ENCODE measurements around the gene TMEM95.
"Not testable (repeated sequence)": the region's sequence is repeated elsewhere in the genome, so short reads cannot be mapped to it uniquely, and the experiment has no call there.

Gene TMEM95

DNA sequence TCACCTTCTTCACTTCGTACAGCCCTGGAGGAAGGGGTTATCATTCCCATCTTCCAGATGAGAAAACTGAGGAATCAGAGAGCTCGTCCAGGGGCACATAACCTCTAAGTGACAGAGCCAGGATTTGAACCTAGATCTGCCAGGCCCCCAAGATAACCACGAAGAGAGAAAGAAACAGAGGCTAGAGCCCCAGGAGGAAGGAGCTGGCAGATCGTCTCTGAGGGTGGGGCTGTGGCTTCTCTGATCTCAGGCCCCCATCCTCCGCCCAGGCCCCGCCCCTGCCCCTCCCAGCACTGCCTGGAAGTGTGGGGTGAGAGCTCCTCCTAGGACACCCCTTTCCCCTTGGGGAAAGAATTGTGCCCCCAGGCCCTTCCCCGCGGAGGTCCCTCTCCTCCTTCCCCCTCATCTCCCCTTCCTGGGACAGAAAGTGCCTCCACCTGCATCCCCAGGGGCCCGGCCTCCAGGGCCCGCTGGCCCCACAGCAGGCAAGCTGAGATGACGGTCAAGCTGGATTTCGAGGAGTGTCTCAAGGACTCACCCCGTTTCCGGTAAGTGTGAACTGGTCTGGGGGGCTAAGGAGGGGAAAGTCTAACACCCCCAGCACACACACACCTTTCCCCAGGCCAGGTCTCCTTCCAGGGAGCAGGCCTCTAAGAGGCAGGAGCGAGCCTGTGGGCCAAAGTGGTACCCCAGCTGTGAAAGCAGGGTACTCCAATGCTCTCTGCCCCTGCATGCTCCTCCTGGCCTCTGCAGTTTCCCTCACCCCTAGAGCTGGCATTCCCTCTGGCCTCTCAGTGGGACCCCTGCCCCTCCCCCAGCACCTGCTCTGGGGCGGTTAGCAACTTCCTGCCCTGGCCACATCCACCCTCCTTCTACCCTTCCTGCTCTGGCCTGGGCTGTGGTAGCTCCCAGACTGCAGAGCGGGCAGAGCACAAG, 18.4 kb upstream of the TMEM95 start, which contains the start of gene ACAP1 (continued):
- TF ChIP-seq ZNF561 (tag by site-specific recombination; IDR thresholded peaks at IDR 0.05; ENCODE audit: borderline replicate concordance) (no peak), ZNF596 (tag by site-specific recombination; IDR thresholded peaks at IDR 0.05) (no peak), ZNF585B (tag by site-specific recombination; IDR thresholded peaks at IDR 0.05) (no peak), HOXA7 (CRISPR knock-in tag; IDR thresholded peaks at IDR 0.05; ENCODE audit: borderline replicate concordance) (no peak), ZBTB1 (tag by site-specific recombination; IDR thresholded peaks at IDR 0.05) (no peak)
- TF ChIP-seq, protein P1, sequence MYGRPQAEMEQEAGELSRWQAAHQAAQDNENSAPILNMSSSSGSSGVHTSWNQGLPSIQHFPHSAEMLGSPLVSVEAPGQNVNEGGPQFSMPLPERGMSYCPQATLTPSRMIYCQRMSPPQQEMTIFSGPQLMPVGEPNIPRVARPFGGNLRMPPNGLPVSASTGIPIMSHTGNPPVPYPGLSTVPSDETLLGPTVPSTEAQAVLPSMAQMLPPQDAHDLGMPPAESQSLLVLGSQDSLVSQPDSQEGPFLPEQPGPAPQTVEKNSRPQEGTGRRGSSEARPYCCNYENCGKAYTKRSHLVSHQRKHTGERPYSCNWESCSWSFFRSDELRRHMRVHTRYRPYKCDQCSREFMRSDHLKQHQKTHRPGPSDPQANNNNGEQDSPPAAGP (tag by site-specific recombination; IDR thresholded peaks at IDR 0.05): no peak

DNA sequence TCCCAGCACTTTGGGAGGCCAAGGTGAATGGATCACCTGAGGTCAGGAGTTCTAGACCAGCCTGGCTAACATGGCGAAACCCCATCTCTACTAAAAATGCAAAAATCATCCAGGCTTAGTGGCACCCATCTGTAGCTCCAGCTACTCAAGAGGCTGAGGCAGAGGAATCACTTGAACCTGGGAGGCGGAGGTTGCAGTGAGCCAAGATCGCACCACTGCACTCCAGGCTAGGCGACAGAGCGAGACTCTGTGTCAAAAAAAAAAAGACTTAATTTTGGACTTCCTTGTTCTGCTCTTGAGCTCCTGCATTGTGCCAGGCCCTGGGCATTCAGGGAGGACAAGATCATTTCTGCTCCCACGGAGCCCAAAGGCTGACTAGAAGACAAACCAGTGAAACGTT, 17.4 kb upstream of the TMEM95 start:
- not testable (repeated sequence) for H3K4me1 ChIP-seq (ENCODE audit: control insufficient read depth, insufficient read depth, low read length); H3K9me3 ChIP-seq (ENCODE audit: control insufficient read depth, insufficient read depth, low read depth, low read length); H3K4me3 ChIP-seq (ENCODE audit: low read depth, low read length); H3K27ac ChIP-seq (ENCODE audit: extremely low read depth, low read depth, low read length); H3K36me3 ChIP-seq (ENCODE audit: control insufficient read depth in 2 of 2, insufficient read depth in 1 of 2, low read length in 2 of 2)
- ChIA-PET CTCF (interaction anchor here (0.7 to 1.8 kb wide), 4 partner anchors 8 to 653 kb away, joined by 4 to 10 read pairs (median 6); no protein-coding TSS in a partner anchor), POLR2A (interaction anchor here (0.8 kb wide), 1 partner anchor 18 kb away, joined by 3 read pairs; no protein-coding TSS in a partner anchor)

DNA sequence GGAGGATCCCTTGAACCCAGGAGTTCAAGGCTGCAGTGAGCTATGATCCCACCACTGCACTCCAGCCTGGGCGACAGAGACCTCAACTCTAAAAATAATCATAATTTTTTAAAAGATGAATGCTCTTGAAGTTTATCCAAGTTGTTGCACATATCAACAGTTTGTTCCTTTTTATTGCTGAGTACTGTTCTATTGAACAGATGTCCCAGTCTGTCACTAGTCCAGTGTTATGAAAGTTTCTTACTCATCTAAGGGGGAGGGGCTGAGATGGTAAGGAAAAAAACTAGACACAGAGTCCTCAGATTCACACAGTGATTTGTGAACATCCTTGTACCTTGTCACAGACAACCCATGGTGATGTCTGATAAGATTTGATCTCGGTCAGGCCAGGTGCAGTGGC, 14.8 kb upstream of the TMEM95 start:
- CTCF ChIA-PET: interaction anchor here (0.7 kb wide), 1 partner anchor 437 kb away, joined by 3 read pairs; no protein-coding TSS in a partner anchor
- H3K27ac ChIP-seq (ENCODE audit: extremely low read depth, low read depth, low read length): no peak overlapping the region
- no peak overlapping the region for H3K4me3 ChIP-seq (ENCODE audit: low read depth, low read length)

DNA sequence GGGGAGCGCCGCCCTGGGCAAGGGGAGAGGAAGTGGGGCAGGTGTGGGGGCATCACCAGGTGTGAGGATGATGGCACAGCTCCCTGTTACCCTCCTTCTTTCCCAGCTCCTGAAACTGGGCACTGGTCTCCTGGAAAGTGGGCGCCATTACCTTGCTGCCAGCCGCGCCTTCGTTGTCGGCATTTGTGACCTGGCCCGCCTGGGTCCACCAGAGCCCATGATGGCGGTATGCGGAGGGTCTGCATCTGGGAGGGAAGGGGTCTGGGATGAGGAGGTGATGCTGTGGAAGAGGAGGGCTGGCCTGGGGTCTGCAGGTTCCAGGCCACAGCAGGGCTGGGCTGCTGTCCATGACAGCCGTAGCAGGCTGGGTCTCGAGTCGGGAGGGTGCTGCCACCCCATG, 13.1 kb upstream of the TMEM95 start:
- no peaks in the 10 kb centered on the region for H3K9me3 ChIP-seq (ENCODE audit: control insufficient read depth, insufficient read depth, low read depth, low read length)
- no peak overlapping the region for H3K4me3 ChIP-seq (ENCODE audit: low read depth, low read length)
- H3K36me3 ChIP-seq (ENCODE audit: control insufficient read depth in 2 of 2, insufficient read depth in 1 of 2, low read length in 2 of 2): no peaks in the 10 kb centered on the region
- no peak overlapping the region for H3K27ac ChIP-seq (ENCODE audit: extremely low read depth, low read depth, low read length)
- ChIA-PET CTCF (interaction anchor here (0.7 to 5.8 kb wide), 4 partner anchors 12 to 296 kb away, joined by 3 to 29 read pairs (median 6); partner anchors contain the start of genes NEURL4 and SLC2A4), POLR2A (interaction anchor here (5.6 kb wide), 1 partner anchor 12 kb away, joined by 35 read pairs; the partner anchor contains the start of gene NEURL4)
- TF ChIP-seq ZNF571 (tag by site-specific recombination; IDR thresholded peaks at IDR 0.05): no peak
- TF ChIP-seq, protein P2, sequence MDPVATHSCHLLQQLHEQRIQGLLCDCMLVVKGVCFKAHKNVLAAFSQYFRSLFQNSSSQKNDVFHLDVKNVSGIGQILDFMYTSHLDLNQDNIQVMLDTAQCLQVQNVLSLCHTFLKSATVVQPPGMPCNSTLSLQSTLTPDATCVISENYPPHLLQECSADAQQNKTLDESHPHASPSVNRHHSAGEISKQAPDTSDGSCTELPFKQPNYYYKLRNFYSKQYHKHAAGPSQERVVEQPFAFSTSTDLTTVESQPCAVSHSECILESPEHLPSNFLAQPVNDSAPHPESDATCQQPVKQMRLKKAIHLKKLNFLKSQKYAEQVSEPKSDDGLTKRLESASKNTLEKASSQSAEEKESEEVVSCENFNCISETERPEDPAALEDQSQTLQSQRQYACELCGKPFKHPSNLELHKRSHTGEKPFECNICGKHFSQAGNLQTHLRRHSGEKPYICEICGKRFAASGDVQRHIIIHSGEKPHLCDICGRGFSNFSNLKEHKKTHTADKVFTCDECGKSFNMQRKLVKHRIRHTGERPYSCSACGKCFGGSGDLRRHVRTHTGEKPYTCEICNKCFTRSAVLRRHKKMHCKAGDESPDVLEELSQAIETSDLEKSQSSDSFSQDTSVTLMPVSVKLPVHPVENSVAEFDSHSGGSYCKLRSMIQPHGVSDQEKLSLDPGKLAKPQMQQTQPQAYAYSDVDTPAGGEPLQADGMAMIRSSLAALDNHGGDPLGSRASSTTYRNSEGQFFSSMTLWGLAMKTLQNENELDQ (tag by site-specific recombination; IDR thresholded peaks at IDR 0.05; ENCODE audit: low read depth): no peak
- no peaks in the 10 kb centered on the region for H3K4me1 ChIP-seq (ENCODE audit: control insufficient read depth, insufficient read depth, low read length)

More for the DNA sequence above, 14.8 kb upstream of the TMEM95 start:
- POLR2A ChIA-PET: interaction anchor here (0.6 kb wide), 1 partner anchor 11 kb away, joined by 4 read pairs; no protein-coding TSS in a partner anchor
- no peaks in the 10 kb centered on the region for H3K9me3 ChIP-seq (ENCODE audit: control insufficient read depth, insufficient read depth, low read depth, low read length)
- no peaks in the 10 kb centered on the region for H3K36me3 ChIP-seq (ENCODE audit: control insufficient read depth in 2 of 2, insufficient read depth in 1 of 2, low read length in 2 of 2)
- H3K4me1 ChIP-seq (ENCODE audit: control insufficient read depth, insufficient read depth, low read length): no peaks in the 10 kb centered on the region
- no peak for TF ChIP-seq ZNF423 (tag by site-specific recombination; IDR thresholded peaks at IDR 0.05)
- TF ChIP-seq SCRT2 (tag by site-specific recombination; IDR thresholded peaks at IDR 0.05): peak; percentile 80

DNA sequence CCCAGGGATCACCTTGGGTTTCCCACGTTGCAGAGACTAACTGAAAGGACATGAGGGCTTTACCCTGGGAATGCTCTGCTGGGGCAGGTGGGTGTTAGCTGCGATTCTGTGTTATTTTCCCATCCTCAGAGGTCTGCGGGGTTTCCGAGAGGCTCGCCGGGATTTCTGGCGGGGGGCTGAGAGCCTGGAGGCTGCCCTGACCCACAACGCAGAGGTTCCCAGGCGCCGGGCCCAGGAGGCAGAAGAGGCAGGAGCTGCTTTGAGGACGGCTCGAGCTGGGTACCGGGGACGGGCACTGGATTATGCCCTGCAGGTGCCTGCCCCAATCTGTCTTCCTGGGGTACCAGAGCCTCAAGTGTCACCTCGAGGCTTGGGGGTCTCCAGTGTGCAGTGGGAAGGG, 11.7 kb upstream of the TMEM95 start:
- H3K36me3 ChIP-seq (ENCODE audit: control insufficient read depth in 2 of 2, insufficient read depth in 1 of 2, low read length in 2 of 2): no peaks in the 10 kb centered on the region
- CTCF ChIA-PET: interaction anchor here (0.6 to 5.8 kb wide), 8 partner anchors 10 to 315 kb away, joined by 3 to 50 read pairs (median 4); partner anchors contain the start of genes NEURL4 and SLC2A4
- no peak overlapping the region for H3K27ac ChIP-seq (ENCODE audit: extremely low read depth, low read depth, low read length)
- no peaks in the 10 kb centered on the region for H3K9me3 ChIP-seq (ENCODE audit: control insufficient read depth, insufficient read depth, low read depth, low read length)
- POLR2A ChIA-PET: interaction anchor here (3.2 to 5.6 kb wide), 2 partner anchors 13 to 62 kb away, joined by 14 to 35 read pairs; partner anchors contain the start of genes NEURL4 and SLC2A4
- H3K4me3 ChIP-seq (ENCODE audit: low read depth, low read length): no peak overlapping the region
- no peaks in the 10 kb centered on the region for H3K4me1 ChIP-seq (ENCODE audit: control insufficient read depth, insufficient read depth, low read length)
- TF ChIP-seq ZNF654 (tag by site-specific recombination; IDR thresholded peaks at IDR 0.05; ENCODE audit: low read depth): no peak
- no peak for TF ChIP-seq ZNF707 (tag by site-specific recombination; IDR thresholded peaks at IDR 0.05)
- TF ChIP-seq ZFP69B (tag by site-specific recombination; IDR thresholded peaks at IDR 0.05): no peak
- no peak for TF ChIP-seq ZNF132 (tag by site-specific recombination; IDR thresholded peaks at IDR 0.05; ENCODE audit: borderline replicate concordance)
- no peak for TF ChIP-seq ZNF341 (tag by site-specific recombination; IDR thresholded peaks at IDR 0.05; ENCODE audit: low read depth)
- no peak for TF ChIP-seq ZNF792 (tag by site-specific recombination; IDR thresholded peaks at IDR 0.05)
- no peak for TF ChIP-seq ZFHX2 (tag by site-specific recombination; conservative IDR thresholded peaks at IDR 0.05)
- TF ChIP-seq ZNF138 (tag by site-specific recombination; IDR thresholded peaks at IDR 0.05; ENCODE audit: borderline replicate concordance): no peak
